WTC11 (cell line): ENCODE results near the gene SMYD4. TPM values are rescaled to one million over a fixed set of nuclear protein-coding genes. Genes with fewer than 3 reads are reported as not detected.

Source experiments
- ATAC-seq: fragments of 200-7000 bp; cut with Tn5 transposase; 2 replicates; pipeline ENCODE4 v1.10.0; 2021; ENCODE audit warnings: mild to moderate bottlenecking, moderate library complexity
- CTCF ChIA-PET: fragments of 300-600 bp; sonication (Branson Sonifier 250); formaldehyde crosslinking; loops from one replicate; lab custom pipeline; 2021; ENCODE audit warnings: antibody characterized with exemption; lab: Charles Lee
- POLR2A ChIA-PET: fragments of 350-600 bp; sonication (Branson Sonifier 250); formaldehyde crosslinking; loops from one replicate; lab custom pipeline; 2021; ENCODE audit warnings: antibody characterized with exemption; lab: Charles Lee
- DNase-seq: peaks from one replicate; pipeline ENCODE4 v3.0.0; 2021; ENCODE audit warnings: low spot score
- H3K27ac Mint-ChIP-seq: 2 replicates; pipeline ENCODE4 v1.8.0; 2021; ENCODE audit warnings: mixed read lengths
- H3K27me3 Mint-ChIP-seq: 2 replicates; pipeline ENCODE4 v1.8.0; 2021; ENCODE audit warnings: low read depth, mild to moderate bottlenecking, moderate library complexity, mixed read lengths
- H3K36me3 Mint-ChIP-seq: 2 replicates; pipeline ENCODE4 v1.8.0; 2021; ENCODE audit warnings: mixed read lengths
- H3K4me1 Mint-ChIP-seq: 2 replicates; pipeline ENCODE4 v1.8.0; 2022; ENCODE audit warnings: mixed read lengths
- H3K4me3 Mint-ChIP-seq: 2 replicates; pipeline ENCODE4 v1.8.0; 2021; ENCODE audit warnings: mild to moderate bottlenecking, moderate library complexity, mixed read lengths
- H3K9me3 Mint-ChIP-seq: 2 replicates; pipeline ENCODE4 v1.8.0; 2021; ENCODE audit warnings: mixed read lengths
- AFF4 ChIP-seq: sonication (generic); formaldehyde crosslinking; IDR thresholded peaks from 2 replicates; pipeline ENCODE4 v1.8.1; 2023; ENCODE audit warnings: mild to moderate bottlenecking, missing genetic modification reagents, borderline replicate concordance
- ATF1 ChIP-seq: sonication (generic); formaldehyde crosslinking; IDR thresholded peaks from 2 replicates; pipeline ENCODE4 v1.8.1; 2023; ENCODE audit warnings: mild to moderate bottlenecking, moderate library complexity, missing genetic modification reagents
- ATF6 ChIP-seq: sonication (generic); formaldehyde crosslinking; IDR thresholded peaks from 2 replicates; pipeline ENCODE4 v1.8.1; 2023; ENCODE audit warnings: mild to moderate bottlenecking, missing genetic modification reagents
- GTF2I ChIP-seq: fragments of 250-450 bp; sonication (Bioruptor Pico); conservative IDR thresholded peaks from 2 replicates; pipeline ENCODE4 v1.4.0; 2021; ENCODE audit warnings: mild to moderate bottlenecking
- MYBL2 ChIP-seq: sonication (generic); formaldehyde crosslinking; IDR thresholded peaks from 2 replicates; pipeline ENCODE4 v1.8.1; 2023; ENCODE audit warnings: mild to moderate bottlenecking, moderate library complexity, missing genetic modification reagents
- NFE2L1 ChIP-seq: sonication (generic); formaldehyde crosslinking; IDR thresholded peaks from 2 replicates; pipeline ENCODE4 v1.8.1; 2023; ENCODE audit warnings: missing genetic modification reagents
- PRRX2 ChIP-seq: fragments of 250-450 bp; sonication (Bioruptor Pico); IDR thresholded peaks from 2 replicates; pipeline ENCODE4 v1.8.0; 2021; ENCODE audit warnings: mild to moderate bottlenecking
- ZNF232 ChIP-seq: sonication (generic); formaldehyde crosslinking; IDR thresholded peaks from 2 replicates; pipeline ENCODE4 v1.8.0; 2022; ENCODE audit warnings: mild to moderate bottlenecking, missing genetic modification reagents
- ZNF423 ChIP-seq: fragments of 250-450 bp; sonication (Bioruptor Pico); IDR thresholded peaks from 2 replicates; pipeline ENCODE4 v2.1.2; 2022; ENCODE audit warnings: mild to moderate bottlenecking, moderate library complexity
- total RNA-seq: library from RNA; stranded (reverse); gene quantifications from 3 replicates; pipeline ENCODE4 v1.2.3, GENCODE V29; 2021
- TF ChIP-seq, protein P1 (sequence below): fragments of 250-450 bp; sonication (Bioruptor Pico); IDR thresholded peaks from 2 replicates; pipeline ENCODE4 v1.9.0; 2021; ENCODE audit warnings: mild to moderate bottlenecking, borderline replicate concordance
- TF ChIP-seq, protein P2 (sequence below): sonication (generic); formaldehyde crosslinking; IDR thresholded peaks from 2 replicates; pipeline ENCODE4 v1.8.0; 2023; ENCODE audit warnings: missing genetic modification reagents, mild to moderate bottlenecking, borderline replicate concordance
- TF ChIP-seq, protein P3 (sequence below): sonication (generic); formaldehyde crosslinking; IDR thresholded peaks from 2 replicates; pipeline ENCODE4 v1.8.1; 2022; ENCODE audit warnings: mild to moderate bottlenecking, moderate library complexity, missing genetic modification reagents
- TF ChIP-seq, protein P4 (sequence below): fragments of 250-450 bp; sonication (Bioruptor Pico); IDR thresholded peaks from 2 replicates; pipeline ENCODE4 v1.8.0; 2021; ENCODE audit warnings: mild to moderate bottlenecking

The SMYD4 gene
- total RNA-seq, 1 experiment from 2014 or later = 24.1 TPM

DNA sequence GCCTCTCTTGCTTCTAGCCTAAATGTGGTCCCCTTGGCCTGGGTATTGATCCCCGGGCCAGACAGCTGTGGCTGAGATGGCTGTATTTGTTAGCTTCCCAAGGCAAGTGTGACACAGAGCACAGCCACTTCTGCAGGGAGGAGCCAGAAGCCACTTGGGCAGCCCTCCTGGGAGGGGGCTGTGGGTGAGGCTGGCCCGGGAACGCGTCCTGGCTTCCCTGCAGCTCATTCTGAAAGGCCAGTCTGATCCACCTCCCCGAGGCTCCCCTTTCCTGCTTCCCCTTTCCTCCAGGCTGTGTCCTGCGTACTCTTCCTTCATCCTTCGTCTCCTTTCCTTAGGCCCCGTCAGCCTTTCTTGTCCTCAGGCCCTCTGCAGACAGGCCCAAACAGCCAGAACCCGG, 79.1 kb downstream of the SMYD4 start (continued):
- TF ChIP-seq, protein P1, sequence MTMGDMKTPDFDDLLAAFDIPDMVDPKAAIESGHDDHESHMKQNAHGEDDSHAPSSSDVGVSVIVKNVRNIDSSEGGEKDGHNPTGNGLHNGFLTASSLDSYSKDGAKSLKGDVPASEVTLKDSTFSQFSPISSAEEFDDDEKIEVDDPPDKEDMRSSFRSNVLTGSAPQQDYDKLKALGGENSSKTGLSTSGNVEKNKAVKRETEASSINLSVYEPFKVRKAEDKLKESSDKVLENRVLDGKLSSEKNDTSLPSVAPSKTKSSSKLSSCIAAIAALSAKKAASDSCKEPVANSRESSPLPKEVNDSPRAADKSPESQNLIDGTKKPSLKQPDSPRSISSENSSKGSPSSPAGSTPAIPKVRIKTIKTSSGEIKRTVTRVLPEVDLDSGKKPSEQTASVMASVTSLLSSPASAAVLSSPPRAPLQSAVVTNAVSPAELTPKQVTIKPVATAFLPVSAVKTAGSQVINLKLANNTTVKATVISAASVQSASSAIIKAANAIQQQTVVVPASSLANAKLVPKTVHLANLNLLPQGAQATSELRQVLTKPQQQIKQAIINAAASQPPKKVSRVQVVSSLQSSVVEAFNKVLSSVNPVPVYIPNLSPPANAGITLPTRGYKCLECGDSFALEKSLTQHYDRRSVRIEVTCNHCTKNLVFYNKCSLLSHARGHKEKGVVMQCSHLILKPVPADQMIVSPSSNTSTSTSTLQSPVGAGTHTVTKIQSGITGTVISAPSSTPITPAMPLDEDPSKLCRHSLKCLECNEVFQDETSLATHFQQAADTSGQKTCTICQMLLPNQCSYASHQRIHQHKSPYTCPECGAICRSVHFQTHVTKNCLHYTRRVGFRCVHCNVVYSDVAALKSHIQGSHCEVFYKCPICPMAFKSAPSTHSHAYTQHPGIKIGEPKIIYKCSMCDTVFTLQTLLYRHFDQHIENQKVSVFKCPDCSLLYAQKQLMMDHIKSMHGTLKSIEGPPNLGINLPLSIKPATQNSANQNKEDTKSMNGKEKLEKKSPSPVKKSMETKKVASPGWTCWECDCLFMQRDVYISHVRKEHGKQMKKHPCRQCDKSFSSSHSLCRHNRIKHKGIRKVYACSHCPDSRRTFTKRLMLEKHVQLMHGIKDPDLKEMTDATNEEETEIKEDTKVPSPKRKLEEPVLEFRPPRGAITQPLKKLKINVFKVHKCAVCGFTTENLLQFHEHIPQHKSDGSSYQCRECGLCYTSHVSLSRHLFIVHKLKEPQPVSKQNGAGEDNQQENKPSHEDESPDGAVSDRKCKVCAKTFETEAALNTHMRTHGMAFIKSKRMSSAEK (CRISPR knock-in tag) = no peak
- TF ChIP-seq, protein P2, sequence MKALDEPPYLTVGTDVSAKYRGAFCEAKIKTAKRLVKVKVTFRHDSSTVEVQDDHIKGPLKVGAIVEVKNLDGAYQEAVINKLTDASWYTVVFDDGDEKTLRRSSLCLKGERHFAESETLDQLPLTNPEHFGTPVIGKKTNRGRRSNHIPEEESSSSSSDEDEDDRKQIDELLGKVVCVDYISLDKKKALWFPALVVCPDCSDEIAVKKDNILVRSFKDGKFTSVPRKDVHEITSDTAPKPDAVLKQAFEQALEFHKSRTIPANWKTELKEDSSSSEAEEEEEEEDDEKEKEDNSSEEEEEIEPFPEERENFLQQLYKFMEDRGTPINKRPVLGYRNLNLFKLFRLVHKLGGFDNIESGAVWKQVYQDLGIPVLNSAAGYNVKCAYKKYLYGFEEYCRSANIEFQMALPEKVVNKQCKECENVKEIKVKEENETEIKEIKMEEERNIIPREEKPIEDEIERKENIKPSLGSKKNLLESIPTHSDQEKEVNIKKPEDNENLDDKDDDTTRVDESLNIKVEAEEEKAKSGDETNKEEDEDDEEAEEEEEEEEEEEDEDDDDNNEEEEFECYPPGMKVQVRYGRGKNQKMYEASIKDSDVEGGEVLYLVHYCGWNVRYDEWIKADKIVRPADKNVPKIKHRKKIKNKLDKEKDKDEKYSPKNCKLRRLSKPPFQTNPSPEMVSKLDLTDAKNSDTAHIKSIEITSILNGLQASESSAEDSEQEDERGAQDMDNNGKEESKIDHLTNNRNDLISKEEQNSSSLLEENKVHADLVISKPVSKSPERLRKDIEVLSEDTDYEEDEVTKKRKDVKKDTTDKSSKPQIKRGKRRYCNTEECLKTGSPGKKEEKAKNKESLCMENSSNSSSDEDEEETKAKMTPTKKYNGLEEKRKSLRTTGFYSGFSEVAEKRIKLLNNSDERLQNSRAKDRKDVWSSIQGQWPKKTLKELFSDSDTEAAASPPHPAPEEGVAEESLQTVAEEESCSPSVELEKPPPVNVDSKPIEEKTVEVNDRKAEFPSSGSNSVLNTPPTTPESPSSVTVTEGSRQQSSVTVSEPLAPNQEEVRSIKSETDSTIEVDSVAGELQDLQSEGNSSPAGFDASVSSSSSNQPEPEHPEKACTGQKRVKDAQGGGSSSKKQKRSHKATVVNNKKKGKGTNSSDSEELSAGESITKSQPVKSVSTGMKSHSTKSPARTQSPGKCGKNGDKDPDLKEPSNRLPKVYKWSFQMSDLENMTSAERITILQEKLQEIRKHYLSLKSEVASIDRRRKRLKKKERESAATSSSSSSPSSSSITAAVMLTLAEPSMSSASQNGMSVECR (CRISPR knock-in tag) = no peak
- TF ChIP-seq, protein P3, sequence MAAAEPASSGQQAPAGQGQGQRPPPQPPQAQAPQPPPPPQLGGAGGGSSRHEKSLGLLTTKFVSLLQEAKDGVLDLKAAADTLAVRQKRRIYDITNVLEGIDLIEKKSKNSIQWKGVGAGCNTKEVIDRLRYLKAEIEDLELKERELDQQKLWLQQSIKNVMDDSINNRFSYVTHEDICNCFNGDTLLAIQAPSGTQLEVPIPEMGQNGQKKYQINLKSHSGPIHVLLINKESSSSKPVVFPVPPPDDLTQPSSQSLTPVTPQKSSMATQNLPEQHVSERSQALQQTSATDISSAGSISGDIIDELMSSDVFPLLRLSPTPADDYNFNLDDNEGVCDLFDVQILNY (CRISPR knock-in tag) = no peak
- TF ChIP-seq ZNF423 (CRISPR knock-in tag) (no peak), PRRX2 (CRISPR knock-in tag) (no peak)
- TF ChIP-seq, protein P4, sequence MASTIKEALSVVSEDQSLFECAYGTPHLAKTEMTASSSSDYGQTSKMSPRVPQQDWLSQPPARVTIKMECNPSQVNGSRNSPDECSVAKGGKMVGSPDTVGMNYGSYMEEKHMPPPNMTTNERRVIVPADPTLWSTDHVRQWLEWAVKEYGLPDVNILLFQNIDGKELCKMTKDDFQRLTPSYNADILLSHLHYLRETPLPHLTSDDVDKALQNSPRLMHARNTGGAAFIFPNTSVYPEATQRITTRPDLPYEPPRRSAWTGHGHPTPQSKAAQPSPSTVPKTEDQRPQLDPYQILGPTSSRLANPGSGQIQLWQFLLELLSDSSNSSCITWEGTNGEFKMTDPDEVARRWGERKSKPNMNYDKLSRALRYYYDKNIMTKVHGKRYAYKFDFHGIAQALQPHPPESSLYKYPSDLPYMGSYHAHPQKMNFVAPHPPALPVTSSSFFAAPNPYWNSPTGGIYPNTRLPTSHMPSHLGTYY (CRISPR knock-in tag) = no peak

DNA sequence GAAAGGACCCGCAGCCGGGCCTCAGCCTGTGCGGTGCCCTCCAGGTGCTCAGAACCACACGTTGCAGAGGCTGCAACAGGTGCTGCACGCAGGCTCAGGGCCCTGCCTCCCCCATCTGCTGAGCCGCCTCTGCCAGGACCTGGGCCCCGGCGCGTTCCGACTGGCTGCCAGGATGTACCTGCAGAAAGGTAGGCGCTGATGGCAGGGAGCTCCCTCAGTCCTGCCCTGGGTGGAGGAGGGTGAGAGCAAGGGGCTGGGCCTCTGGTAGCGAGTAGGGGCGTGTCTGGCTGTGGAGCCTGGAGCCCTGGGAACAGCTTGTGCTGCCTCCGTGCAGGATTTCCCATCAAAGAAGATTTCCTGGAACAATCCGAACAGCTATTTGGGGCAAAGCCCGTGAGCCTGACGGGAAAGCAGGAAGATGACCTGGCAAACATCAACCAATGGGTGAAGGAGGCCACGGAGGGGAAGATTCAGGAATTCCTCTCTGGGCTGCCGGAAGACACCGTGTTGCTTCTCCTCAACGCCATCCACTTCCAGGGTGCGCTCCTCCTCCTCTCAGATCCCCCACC, 82.6 kb downstream of the SMYD4 start:
- Mint-ChIP-seq H3K9me3 (no peaks in the 10 kb centered on the region), H3K27ac (no peak overlapping the region), H3K27me3 (no peaks in the 10 kb centered on the region), H3K36me3 (no peaks in the 10 kb centered on the region), H3K4me1 (peaks cover 3% of the 10 kb centered on the region), H3K4me3 (no peak overlapping the region)
- no peak for DNase-seq
- ChIA-PET POLR2A (interaction anchor here (0.5 to 1.7 kb wide), 3 partner anchors 15 to 30 kb away, joined by 3 to 4 read pairs (median 3); no protein-coding TSS in a partner anchor), CTCF (interaction anchor here (0.6 to 1.5 kb wide), 7 partner anchors 9 to 174 kb away, joined by 3 to 6 read pairs (median 5); partner anchors contain the start of gene SERPINF1)
- peak; percentile 76 for ATAC-seq
- TF ChIP-seq MYBL2 (no peak), ATF6 (no peak), PRRX2 (CRISPR knock-in tag) (no peak), GTF2I (no peak), NFE2L1 (no peak), ATF1 (CRISPR knock-in tag) (no peak), AFF4 (no peak), ZNF232 (CRISPR knock-in tag) (no peak)
- TF ChIP-seq, protein P4 (CRISPR knock-in tag) = no peak
- TF ChIP-seq, protein P3 (CRISPR knock-in tag) = no peak
